Measurements from ENCODE around the gene ZFP1. TPM values are rescaled to one million over a fixed set of nuclear protein-coding genes. Genes with fewer than 3 reads are reported as not detected.

Gene ZFP1
- total and polyA plus RNA-seq, 2 experiments from 2014 or later: 6.8 to 7.8 TPM

- Histone ChIP-seq H3K36me3 (ENCODE audit: low read depth) (no peaks in the 10 kb centered on the region), H4K20me1 (ENCODE audit: insufficient read depth) (no peaks in the 10 kb centered on the region), H3K4me1 (ENCODE audit: insufficient read depth) (peaks cover 10% of the 10 kb centered on the region), H3K9me2 (ENCODE audit: insufficient read depth) (no peaks in the 10 kb centered on the region), H3K9ac (no peak overlapping the region), H3F3A (ENCODE audit: insufficient read depth) (peaks cover 8% of the 10 kb centered on the region; the same call in 1 of the 2 replicates), H3K27ac (no peak overlapping the region), H3K4me2 (ENCODE audit: unreplicated experiment) (no peak overlapping the region), H3K4me3 (no peak overlapping the region), H2AFZ (no peak overlapping the region), H3K79me2 (ENCODE audit: insufficient read depth) (no peaks in the 10 kb centered on the region), H3K9me3 (ENCODE audit: low read depth) (no peaks in the 10 kb centered on the region), H3K27me3 (replicated peaks; ENCODE audit: insufficient read depth) (no peaks in the 10 kb centered on the region)
- TF ChIP-seq EZH2 (IDR thresholded peaks at IDR 0.05; ENCODE audit: insufficient read depth, poor library complexity, severe bottlenecking): no peak
- TF ChIP-seq EZH2phosphoT487 (IDR thresholded peaks at IDR 0.05; ENCODE audit: insufficient read depth, low read depth): no peak
- 85 to 88% methylated on average over 39 of the region's 45 CpGs for WGBS, 2 experiments (ENCODE audit: low coverage in 1 of 2, low lambda C conversion rate in 2 of 2, missing lambda C conversion rate in 2 of 2)
- DNase-seq: no peak
- in situ Hi-C loops (cut with MboI): no loop called here
Measured at GRCh38 chr16:75114946-75115825, 33.1 kb upstream of the ZFP1 start.

- WGBS, 2 experiments (ENCODE audit: low coverage in 1 of 2, low lambda C conversion rate in 2 of 2, missing lambda C conversion rate in 2 of 2): 28 to 52% methylated on average over 9 to 15 of the region's 15 CpGs
- Histone ChIP-seq H3F3A (ENCODE audit: insufficient read depth) (no peaks in the 10 kb centered on the region), H3K27me3 (replicated peaks; ENCODE audit: insufficient read depth) (no peaks in the 10 kb centered on the region), H3K36me3 (ENCODE audit: low read depth) (no peaks in the 10 kb centered on the region), H3K4me1 (ENCODE audit: insufficient read depth) (no peaks in the 10 kb centered on the region), H3K27ac (no peak within 1 kb of the TSS), H2AFZ (peak within 1 kb of the TSS; percentile 56), H3K9ac (peak within 1 kb of the TSS; percentile 48; the same call in 1 of the 2 replicates), H3K4me2 (ENCODE audit: unreplicated experiment) (peak within 1 kb of the TSS; percentile 78), H3K4me3 (peak within 1 kb of the TSS; percentile 57), H4K20me1 (ENCODE audit: insufficient read depth) (no peaks in the 10 kb centered on the region), H3K9me3 (ENCODE audit: low read depth) (no peaks in the 10 kb centered on the region), H3K79me2 (ENCODE audit: insufficient read depth) (no peaks in the 10 kb centered on the region), H3K9me2 (ENCODE audit: insufficient read depth) (no peaks in the 10 kb centered on the region)
- DNase-seq: peak; percentile 72
- no peak for TF ChIP-seq EZH2phosphoT487 (IDR thresholded peaks at IDR 0.05; ENCODE audit: insufficient read depth, low read depth)
- no peak for TF ChIP-seq EZH2 (IDR thresholded peaks at IDR 0.05; ENCODE audit: insufficient read depth, poor library complexity, severe bottlenecking)
- in situ Hi-C loops (cut with MboI): no loop called here
Measured at GRCh38 chr16:75116081-75116910, 32.0 kb upstream of the ZFP1 start, which contains the start of gene LDHD. Gene LDHD (minus strand): TSS chr16:75116780. CDS start chr16:75116720, 60 bp downstream.

GRCh38 chr16:75116911-75117245 lies 31.4 kb upstream of the ZFP1 start:
- Histone ChIP-seq H4K20me1 (ENCODE audit: insufficient read depth) (no peaks in the 10 kb centered on the region), H2AFZ (peak overlapping the region; percentile 56), H3K4me2 (ENCODE audit: unreplicated experiment) (peak overlapping the region; percentile 78), H3F3A (ENCODE audit: insufficient read depth) (no peaks in the 10 kb centered on the region), H3K4me3 (no peak overlapping the region), H3K27ac (no peak overlapping the region), H3K36me3 (ENCODE audit: low read depth) (no peaks in the 10 kb centered on the region), H3K27me3 (replicated peaks; ENCODE audit: insufficient read depth) (no peaks in the 10 kb centered on the region), H3K9ac (no peak overlapping the region), H3K9me3 (ENCODE audit: low read depth) (no peaks in the 10 kb centered on the region), H3K79me2 (ENCODE audit: insufficient read depth) (no peaks in the 10 kb centered on the region), H3K4me1 (ENCODE audit: insufficient read depth) (no peaks in the 10 kb centered on the region), H3K9me2 (ENCODE audit: insufficient read depth) (no peaks in the 10 kb centered on the region)
- WGBS, 2 experiments (ENCODE audit: low coverage in 1 of 2, low lambda C conversion rate in 2 of 2, missing lambda C conversion rate in 2 of 2): 11% methylated on average over 3 of the region's 3 CpGs
- DNase-seq: no peak
- in situ Hi-C loops (cut with MboI): no loop called here
- TF ChIP-seq EZH2phosphoT487 (IDR thresholded peaks at IDR 0.05; ENCODE audit: insufficient read depth, low read depth) (no peak), EZH2 (IDR thresholded peaks at IDR 0.05; ENCODE audit: insufficient read depth, poor library complexity, severe bottlenecking) (no peak)

- Histone ChIP-seq H3K36me3 (ENCODE audit: low read depth) (no peaks in the 10 kb centered on the region), H3K27ac (no peak overlapping the region), H3K9me2 (ENCODE audit: insufficient read depth) (no peaks in the 10 kb centered on the region), H3K79me2 (ENCODE audit: insufficient read depth) (no peaks in the 10 kb centered on the region), H3K9ac (no peak overlapping the region), H3K9me3 (ENCODE audit: low read depth) (no peaks in the 10 kb centered on the region), H2AFZ (no peak overlapping the region), H3F3A (ENCODE audit: insufficient read depth) (no peaks in the 10 kb centered on the region), H3K4me3 (no peak overlapping the region), H3K4me2 (ENCODE audit: unreplicated experiment) (no peak overlapping the region), H3K27me3 (replicated peaks; ENCODE audit: insufficient read depth) (no peaks in the 10 kb centered on the region), H4K20me1 (ENCODE audit: insufficient read depth) (no peaks in the 10 kb centered on the region), H3K4me1 (ENCODE audit: insufficient read depth) (no peaks in the 10 kb centered on the region)
- in situ Hi-C loops (cut with MboI): no loop called here
- WGBS, 2 experiments (ENCODE audit: low coverage in 1 of 2, low lambda C conversion rate in 2 of 2, missing lambda C conversion rate in 2 of 2): 78 to 83% methylated on average over 6 of the region's 6 CpGs
- no peak for TF ChIP-seq EZH2phosphoT487 (IDR thresholded peaks at IDR 0.05; ENCODE audit: insufficient read depth, low read depth)
- TF ChIP-seq EZH2 (IDR thresholded peaks at IDR 0.05; ENCODE audit: insufficient read depth, poor library complexity, severe bottlenecking): no peak
- DNase-seq: no peak
Measured at GRCh38 chr16:75118943-75119539, 29.3 kb upstream of the ZFP1 start.
